Loucy (cell line): Measurements from ENCODE around the gene LDLRAD4.

ENCODE experiments used
- CTCF ChIP-seq: fragments of 200-600 bp; sonication (generic); conservative IDR thresholded peaks from 2 replicates; pipeline ENCODE4 v1.5.1; 2014; ENCODE audit warnings: mild to moderate bottlenecking, antibody characterized with exemption, low read length
- EZH2phosphoT487 ChIP-seq: fragments of 200-600 bp; IDR thresholded peaks from 2 replicates; pipeline ENCODE4 v1.6.1; 2018; ENCODE audit warnings: antibody characterized with exemption, mild to moderate bottlenecking, moderate library complexity, borderline replicate concordance

GRCh38 chr18:13485182-13485581 is 266.6 kb downstream of the LDLRAD4 start:
- no peak for TF ChIP-seq CTCF
- TF ChIP-seq EZH2phosphoT487 = no peak
